22Rv1 (cell line): ENCODE data around the gene GASK1B.

Source experiments
- H3K27ac ChIP-seq: fragments of 450-650 bp; 2 replicates; pipeline ENCODE4 v1.5.1; 2017
- ZFX ChIP-seq: fragments of 450-650 bp; IDR thresholded peaks from 2 replicates; pipeline ENCODE4 v1.6.1; 2017; ENCODE audit warnings: antibody characterized with exemption, borderline replicate concordance
- TF ChIP-seq, protein P1 (sequence below): fragments of 450-650 bp; IDR thresholded peaks from 2 replicates; pipeline ENCODE4 v1.5.1; 2017; ENCODE audit warnings: mild to moderate bottlenecking

The GASK1B gene

DNA sequence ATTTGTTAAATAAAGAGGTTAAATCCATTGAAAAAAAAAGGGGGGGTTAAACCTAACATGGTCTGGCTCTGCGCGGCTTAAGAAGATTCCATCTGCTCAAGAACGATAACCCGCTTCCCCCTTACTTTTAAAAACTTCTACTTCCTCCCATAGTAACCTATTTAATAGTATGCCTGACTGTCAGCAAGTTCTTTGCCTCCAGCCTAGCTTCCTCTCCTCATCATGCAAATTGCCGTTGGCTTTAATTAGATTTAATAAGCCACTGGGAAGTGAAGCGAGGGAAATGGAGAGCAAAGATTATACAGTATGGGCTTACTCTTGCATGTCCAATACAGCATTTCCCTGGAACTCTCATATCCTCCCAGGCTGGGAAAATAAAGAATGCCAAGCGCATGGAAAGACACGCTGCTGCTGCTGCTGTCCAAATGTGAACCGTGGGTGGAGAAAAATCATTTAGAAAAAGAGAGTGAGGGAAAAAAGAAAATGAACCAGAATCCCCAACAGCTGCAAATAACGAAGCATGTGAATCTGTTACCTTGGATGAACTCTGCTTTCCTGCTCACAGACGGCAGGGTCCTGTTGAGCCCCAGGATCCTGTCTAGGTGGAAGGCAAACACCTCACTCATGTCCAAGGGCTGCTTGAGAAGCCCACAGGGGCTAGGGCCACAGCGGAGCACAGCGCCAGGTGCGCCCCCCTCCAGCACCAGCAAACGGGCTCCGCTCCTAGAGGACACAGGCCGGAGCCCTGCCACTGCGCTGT, 2.7 kb downstream of the GASK1B start:
- peak overlapping the region; percentile 54; the same call in 1 of the 2 replicates for H3K27ac ChIP-seq
- TF ChIP-seq, protein P1, sequence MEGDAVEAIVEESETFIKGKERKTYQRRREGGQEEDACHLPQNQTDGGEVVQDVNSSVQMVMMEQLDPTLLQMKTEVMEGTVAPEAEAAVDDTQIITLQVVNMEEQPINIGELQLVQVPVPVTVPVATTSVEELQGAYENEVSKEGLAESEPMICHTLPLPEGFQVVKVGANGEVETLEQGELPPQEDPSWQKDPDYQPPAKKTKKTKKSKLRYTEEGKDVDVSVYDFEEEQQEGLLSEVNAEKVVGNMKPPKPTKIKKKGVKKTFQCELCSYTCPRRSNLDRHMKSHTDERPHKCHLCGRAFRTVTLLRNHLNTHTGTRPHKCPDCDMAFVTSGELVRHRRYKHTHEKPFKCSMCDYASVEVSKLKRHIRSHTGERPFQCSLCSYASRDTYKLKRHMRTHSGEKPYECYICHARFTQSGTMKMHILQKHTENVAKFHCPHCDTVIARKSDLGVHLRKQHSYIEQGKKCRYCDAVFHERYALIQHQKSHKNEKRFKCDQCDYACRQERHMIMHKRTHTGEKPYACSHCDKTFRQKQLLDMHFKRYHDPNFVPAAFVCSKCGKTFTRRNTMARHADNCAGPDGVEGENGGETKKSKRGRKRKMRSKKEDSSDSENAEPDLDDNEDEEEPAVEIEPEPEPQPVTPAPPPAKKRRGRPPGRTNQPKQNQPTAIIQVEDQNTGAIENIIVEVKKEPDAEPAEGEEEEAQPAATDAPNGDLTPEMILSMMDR = no peak
- no peak for TF ChIP-seq ZFX

DNA sequence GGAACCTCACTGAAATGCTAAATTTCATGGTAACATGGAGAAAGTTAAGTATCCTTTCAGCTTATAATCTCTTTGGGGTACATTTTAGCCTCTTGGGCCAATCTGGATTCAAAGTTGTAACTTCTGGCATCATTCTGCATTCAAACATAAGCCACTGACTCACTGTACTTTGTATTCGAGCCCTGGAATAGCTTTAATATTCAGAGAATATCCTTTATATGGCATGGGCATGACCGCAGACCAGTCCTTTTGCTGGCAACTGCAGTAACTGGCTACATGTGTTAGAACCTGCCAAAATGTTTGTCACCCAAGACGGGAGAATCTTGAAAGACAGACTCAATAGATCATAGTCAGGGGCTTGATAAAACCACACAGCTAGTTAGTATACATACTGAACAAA, 3.3 kb downstream of the GASK1B start:
- TF ChIP-seq, protein P1 = no peak
- no peak for TF ChIP-seq ZFX
- no peak overlapping the region for H3K27ac ChIP-seq

DNA sequence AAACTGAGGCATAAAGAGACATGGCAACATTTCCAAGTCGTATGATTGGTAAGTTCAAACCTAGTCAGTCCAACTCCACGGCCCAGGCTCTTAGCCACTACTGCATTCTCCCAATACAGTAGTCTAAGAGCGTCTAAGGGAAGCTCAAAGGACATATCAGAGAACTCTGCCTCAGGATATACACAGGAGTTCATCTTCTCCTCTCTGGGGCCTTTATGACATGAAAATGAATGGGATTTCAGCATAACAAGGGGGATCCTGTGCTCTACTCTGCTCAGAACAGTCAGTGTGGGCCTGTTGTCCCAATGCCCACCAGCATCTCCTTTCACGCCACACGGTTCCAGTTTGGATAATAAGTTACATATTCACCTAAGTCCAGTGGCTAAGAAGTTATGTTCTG, 4.2 kb downstream of the GASK1B start:
- TF ChIP-seq, protein P1 = no peak
- no peak for TF ChIP-seq ZFX
- H3K27ac ChIP-seq = no peak overlapping the region

DNA sequence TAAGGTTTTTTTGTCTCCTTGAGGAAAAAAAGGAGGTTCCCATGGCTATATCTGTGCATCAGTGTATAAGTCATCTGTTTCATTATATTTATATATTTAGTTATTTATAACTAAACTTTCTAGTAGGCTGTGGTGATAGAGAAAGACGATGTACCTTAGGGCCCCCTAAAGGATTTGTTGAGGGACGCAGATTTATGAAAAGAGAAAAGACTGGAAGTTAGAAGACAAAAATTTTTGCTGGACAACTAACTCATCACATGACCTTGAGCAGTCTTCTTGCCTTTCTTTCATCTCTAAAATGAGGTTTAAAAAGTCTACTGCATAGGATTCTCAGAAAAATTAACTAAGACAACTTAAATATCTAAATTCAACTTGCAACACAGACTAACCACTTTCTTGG, 6.1 kb downstream of the GASK1B start:
- TF ChIP-seq ZFX = no peak
- TF ChIP-seq, protein P1 = no peak
- H3K27ac ChIP-seq = no peak overlapping the region

DNA sequence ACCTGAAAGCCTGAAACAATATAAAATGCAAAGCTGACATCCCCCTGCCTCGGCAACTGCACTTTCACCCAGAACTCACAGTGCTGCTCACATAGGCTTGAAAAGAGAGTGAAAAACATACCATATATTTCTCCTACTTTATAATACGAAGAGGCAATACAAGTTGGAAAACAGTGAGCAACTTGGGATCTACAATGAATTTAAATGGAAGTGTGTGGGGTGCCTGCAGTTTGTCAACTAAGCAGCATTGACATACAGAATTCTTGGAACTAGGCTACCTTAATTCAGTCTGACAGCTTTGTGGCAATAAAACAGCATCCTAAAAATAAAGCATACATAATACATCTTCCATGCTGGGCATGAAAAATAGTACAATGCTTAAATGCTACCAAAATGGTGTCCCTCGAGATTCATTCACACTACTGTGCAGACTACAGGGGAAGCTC, 8.0 kb downstream of the GASK1B start:
- no peak overlapping the region for H3K27ac ChIP-seq
- no peak for TF ChIP-seq ZFX
- TF ChIP-seq, protein P1 = no peak

DNA sequence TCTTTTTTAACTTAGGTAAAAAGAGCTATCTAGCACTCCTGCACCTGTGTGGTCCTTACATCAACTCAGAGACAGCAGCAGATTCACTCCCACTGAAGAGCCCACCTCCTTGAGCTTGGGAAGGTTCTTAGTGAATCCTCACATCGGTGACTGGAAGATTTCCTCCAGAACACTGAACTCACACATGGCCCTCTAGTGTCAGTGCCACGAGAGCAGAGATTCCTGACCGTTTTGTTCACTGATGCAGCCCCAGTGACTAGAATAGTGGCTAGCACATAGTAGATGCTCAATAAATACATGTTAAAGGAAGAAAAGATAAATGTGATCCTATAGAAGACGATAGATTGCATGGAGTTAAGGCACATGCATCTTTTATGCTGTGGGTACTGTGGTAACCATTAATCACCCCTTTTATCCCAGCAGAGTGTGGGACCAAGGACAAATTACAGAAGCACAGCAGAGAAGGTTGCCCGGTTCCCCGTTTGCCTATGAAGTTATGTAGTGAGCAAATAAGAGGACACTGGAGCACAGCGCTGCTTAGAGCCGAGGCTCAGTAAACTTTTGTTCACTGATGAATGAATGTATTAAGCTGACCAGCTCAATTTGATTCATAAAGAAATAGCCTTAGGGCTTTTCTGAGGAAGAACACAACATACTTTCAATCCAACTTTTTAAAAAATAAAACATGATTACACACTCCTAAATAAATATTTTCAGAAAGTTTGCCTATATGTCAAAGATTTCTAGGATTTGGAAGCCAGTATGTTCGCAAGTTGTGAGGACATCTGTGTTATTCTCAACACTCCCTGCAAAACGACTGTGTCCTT, 8.7 kb downstream of the GASK1B start:
- TF ChIP-seq, protein P1 = no peak
- TF ChIP-seq ZFX = no peak
- no peak overlapping the region for H3K27ac ChIP-seq

DNA sequence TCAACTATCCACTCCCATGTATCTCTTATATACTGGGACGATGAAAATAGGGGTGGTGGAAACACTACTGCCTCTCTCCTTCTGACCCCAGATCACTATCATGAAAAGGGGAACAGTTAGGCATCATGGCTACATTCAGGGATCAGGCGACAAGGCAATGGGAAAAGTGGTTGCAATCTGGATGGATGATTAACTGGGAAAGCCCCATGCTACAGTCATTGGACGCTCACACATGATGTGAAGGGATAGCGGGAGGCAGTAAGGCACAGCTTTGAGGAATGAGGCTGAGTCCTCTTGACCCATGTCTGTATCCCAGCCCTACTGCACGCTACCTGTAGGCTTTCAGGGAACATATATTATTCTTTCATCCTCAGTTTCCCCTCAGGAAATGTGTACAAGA, 10.2 kb downstream of the GASK1B start:
- no peak overlapping the region for H3K27ac ChIP-seq
- TF ChIP-seq, protein P1 = no peak
- no peak for TF ChIP-seq ZFX
